ENCODE data around the gene RPGRIP1. TPM values are rescaled to one million over a fixed set of nuclear protein-coding genes. Genes with fewer than 3 reads are reported as not detected.
A peak's percentile ranks its signal among the peaks of the same experiment; 100 is the strongest.

Gene RPGRIP1
- polyA plus RNA-seq, 1 donor from 2014 or later = not detected

DNA sequence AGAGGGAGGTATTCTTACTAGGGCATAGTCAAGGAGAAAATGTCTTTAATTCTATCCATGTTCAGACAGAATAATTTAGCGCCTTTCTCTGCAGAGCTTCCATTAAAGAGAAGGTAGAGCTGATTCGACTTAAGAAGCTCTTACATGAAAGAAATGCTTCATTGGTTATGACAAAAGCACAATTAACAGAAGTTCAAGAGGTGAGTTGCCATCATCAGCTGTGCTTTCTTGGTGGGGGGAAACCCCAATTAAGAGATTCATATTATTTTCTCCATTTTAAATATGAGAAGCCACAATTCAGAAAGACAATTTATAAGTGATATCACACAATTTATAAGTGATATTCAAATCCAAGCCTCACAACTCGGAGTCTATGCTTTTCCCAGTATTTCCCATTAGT is 27.8 kb downstream of the RPGRIP1 start:
- H3K9ac ChIP-seq (ENCODE audit: low read length) = no peak overlapping the region
- no peak overlapping the region for H3K4me3 ChIP-seq (ENCODE audit: low read length)
- H3K79me2 ChIP-seq (replicated peaks; ENCODE audit: insufficient read depth, low read length) = no peaks in the 10 kb centered on the region
- H3K27ac ChIP-seq (ENCODE audit: low read length) = no peak overlapping the region
- H3K36me3 ChIP-seq (ENCODE audit: insufficient read depth, low read length) = no peaks in the 10 kb centered on the region
- no peaks in the 10 kb centered on the region for H4K20me1 ChIP-seq (ENCODE audit: insufficient read depth)
- no peak overlapping the region for H3K4me2 ChIP-seq (ENCODE audit: low read length)
- no peaks in the 10 kb centered on the region for H3K9me2 ChIP-seq (ENCODE audit: insufficient read depth, low read length)
- H3K9me3 ChIP-seq (ENCODE audit: low read length) = no peaks in the 10 kb centered on the region
- H3K27me3 ChIP-seq (ENCODE audit: insufficient read depth, low read depth, low read length) = no peaks in the 10 kb centered on the region
- H2AFZ ChIP-seq (ENCODE audit: low read depth, low read length) = no peak overlapping the region
- no peak for TF ChIP-seq MXI1 (conservative IDR thresholded peaks at IDR 0.05; ENCODE audit: poor library complexity, severe bottlenecking)
- TF ChIP-seq, protein P1, sequence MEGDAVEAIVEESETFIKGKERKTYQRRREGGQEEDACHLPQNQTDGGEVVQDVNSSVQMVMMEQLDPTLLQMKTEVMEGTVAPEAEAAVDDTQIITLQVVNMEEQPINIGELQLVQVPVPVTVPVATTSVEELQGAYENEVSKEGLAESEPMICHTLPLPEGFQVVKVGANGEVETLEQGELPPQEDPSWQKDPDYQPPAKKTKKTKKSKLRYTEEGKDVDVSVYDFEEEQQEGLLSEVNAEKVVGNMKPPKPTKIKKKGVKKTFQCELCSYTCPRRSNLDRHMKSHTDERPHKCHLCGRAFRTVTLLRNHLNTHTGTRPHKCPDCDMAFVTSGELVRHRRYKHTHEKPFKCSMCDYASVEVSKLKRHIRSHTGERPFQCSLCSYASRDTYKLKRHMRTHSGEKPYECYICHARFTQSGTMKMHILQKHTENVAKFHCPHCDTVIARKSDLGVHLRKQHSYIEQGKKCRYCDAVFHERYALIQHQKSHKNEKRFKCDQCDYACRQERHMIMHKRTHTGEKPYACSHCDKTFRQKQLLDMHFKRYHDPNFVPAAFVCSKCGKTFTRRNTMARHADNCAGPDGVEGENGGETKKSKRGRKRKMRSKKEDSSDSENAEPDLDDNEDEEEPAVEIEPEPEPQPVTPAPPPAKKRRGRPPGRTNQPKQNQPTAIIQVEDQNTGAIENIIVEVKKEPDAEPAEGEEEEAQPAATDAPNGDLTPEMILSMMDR (IDR thresholded peaks at IDR 0.05; ENCODE audit: poor library complexity, severe bottlenecking) = no peak
- TF ChIP-seq SMC3 (conservative IDR thresholded peaks at IDR 0.05; ENCODE audit: poor library complexity) = no peak
- TF ChIP-seq RAD21 (conservative IDR thresholded peaks at IDR 0.05) = no peak
- TF ChIP-seq EP300 (conservative IDR thresholded peaks at IDR 0.05; ENCODE audit: poor library complexity, severe bottlenecking) = no peak
- TF ChIP-seq POLR2AphosphoS5 (IDR thresholded peaks at IDR 0.05) = no peak
- H3F3A ChIP-seq (ENCODE audit: insufficient read depth, low read length, poor library complexity, severe bottlenecking) = peaks cover 3% of the 10 kb centered on the region

DNA sequence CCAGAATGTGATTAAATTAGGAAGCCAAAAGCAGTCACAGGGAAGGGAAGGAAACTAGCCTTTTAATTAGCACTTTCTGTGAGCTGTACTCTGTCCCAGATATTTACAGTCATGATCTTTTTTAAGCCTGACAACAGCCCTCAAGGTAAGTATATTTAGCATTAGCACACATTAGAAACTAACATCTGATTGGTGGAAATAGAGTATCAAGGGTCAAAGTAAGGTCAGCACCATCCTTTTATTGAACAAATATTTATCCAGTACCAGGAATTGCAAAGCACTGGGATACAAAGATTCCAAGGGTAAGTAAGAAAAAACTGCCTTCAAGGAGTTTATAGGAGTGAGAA is 28.2 kb downstream of the RPGRIP1 start:
- no peaks in the 10 kb centered on the region for H4K20me1 ChIP-seq (ENCODE audit: insufficient read depth)
- peaks cover 3% of the 10 kb centered on the region for H3F3A ChIP-seq (ENCODE audit: insufficient read depth, low read length, poor library complexity, severe bottlenecking)
- H2AFZ ChIP-seq (ENCODE audit: low read depth, low read length) = peak overlapping the region; percentile 31
- no peak overlapping the region for H3K27ac ChIP-seq (ENCODE audit: low read length)
- no peaks in the 10 kb centered on the region for H3K27me3 ChIP-seq (ENCODE audit: insufficient read depth, low read depth, low read length)
- no peaks in the 10 kb centered on the region for H3K9me2 ChIP-seq (ENCODE audit: insufficient read depth, low read length)
- H3K36me3 ChIP-seq (ENCODE audit: insufficient read depth, low read length) = no peaks in the 10 kb centered on the region
- H3K4me2 ChIP-seq (ENCODE audit: low read length) = no peak overlapping the region
- no peak overlapping the region for H3K9ac ChIP-seq (ENCODE audit: low read length)
- TF ChIP-seq EP300 (conservative IDR thresholded peaks at IDR 0.05; ENCODE audit: poor library complexity, severe bottlenecking) = no peak
- TF ChIP-seq, protein P2, sequence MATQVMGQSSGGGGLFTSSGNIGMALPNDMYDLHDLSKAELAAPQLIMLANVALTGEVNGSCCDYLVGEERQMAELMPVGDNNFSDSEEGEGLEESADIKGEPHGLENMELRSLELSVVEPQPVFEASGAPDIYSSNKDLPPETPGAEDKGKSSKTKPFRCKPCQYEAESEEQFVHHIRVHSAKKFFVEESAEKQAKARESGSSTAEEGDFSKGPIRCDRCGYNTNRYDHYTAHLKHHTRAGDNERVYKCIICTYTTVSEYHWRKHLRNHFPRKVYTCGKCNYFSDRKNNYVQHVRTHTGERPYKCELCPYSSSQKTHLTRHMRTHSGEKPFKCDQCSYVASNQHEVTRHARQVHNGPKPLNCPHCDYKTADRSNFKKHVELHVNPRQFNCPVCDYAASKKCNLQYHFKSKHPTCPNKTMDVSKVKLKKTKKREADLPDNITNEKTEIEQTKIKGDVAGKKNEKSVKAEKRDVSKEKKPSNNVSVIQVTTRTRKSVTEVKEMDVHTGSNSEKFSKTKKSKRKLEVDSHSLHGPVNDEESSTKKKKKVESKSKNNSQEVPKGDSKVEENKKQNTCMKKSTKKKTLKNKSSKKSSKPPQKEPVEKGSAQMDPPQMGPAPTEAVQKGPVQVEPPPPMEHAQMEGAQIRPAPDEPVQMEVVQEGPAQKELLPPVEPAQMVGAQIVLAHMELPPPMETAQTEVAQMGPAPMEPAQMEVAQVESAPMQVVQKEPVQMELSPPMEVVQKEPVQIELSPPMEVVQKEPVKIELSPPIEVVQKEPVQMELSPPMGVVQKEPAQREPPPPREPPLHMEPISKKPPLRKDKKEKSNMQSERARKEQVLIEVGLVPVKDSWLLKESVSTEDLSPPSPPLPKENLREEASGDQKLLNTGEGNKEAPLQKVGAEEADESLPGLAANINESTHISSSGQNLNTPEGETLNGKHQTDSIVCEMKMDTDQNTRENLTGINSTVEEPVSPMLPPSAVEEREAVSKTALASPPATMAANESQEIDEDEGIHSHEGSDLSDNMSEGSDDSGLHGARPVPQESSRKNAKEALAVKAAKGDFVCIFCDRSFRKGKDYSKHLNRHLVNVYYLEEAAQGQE (IDR thresholded peaks at IDR 0.05; ENCODE audit: borderline replicate concordance) = no peak
- TF ChIP-seq, protein P1 (IDR thresholded peaks at IDR 0.05; ENCODE audit: poor library complexity, severe bottlenecking) = no peak
- TF ChIP-seq TAF1 (IDR thresholded peaks at IDR 0.05; ENCODE audit: low read depth) = no peak
- TF ChIP-seq RAD21 (conservative IDR thresholded peaks at IDR 0.05) = no peak
- no peak for TF ChIP-seq POLR2AphosphoS5 (IDR thresholded peaks at IDR 0.05)
- TF ChIP-seq MXI1 (conservative IDR thresholded peaks at IDR 0.05; ENCODE audit: poor library complexity, severe bottlenecking) = no peak
- TF ChIP-seq EZH2 (IDR thresholded peaks at IDR 0.05; ENCODE audit: borderline replicate concordance, insufficient read depth, low read length, poor library complexity, severe bottlenecking) = no peak
- no peak for TF ChIP-seq SMC3 (conservative IDR thresholded peaks at IDR 0.05; ENCODE audit: poor library complexity)
- H3K79me2 ChIP-seq (replicated peaks; ENCODE audit: insufficient read depth, low read length) = no peaks in the 10 kb centered on the region
- peak overlapping the region; percentile 53 for H3K4me3 ChIP-seq (ENCODE audit: low read length)
- H3K9me3 ChIP-seq (ENCODE audit: low read length) = no peaks in the 10 kb centered on the region

All from neural cell (in vitro differentiated cells).